Measurements from ENCODE around the gene MTMR12.
"Not testable (repeated sequence)": the region's sequence is repeated elsewhere in the genome, so short reads cannot be mapped to it uniquely, and the experiment has no call there.

The MTMR12 gene

DNA sequence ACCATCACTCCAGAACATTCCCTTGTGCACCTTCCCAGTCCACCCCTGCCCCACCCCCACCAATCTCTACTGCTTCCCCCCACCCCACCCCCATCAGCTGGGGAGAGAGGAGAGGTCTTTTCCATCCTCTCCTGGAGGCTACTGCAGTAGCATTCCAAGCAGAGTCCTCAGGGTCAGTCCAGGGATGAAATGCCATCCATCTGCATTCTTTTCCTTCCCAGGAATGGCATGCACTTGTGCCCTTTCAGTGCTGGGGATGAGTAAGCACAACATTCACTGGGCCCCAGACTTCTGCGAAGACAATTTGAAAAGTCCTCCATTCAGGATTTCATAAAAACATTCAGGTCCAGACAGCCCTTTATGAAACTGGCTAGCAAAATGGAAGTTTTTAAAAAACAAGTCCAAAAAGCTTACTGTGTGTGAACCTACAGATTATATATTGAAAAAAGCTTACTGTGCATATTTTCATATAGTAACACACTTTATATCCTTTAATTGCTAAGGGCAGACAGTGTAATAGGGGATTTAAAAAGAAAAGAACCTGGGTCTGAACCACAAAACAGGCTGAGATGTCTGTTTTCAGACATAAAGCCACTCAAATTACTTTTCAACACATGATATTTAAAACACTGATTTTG, 88.6 kb downstream of the MTMR12 start:
- Histone ChIP-seq H2BK15ac (ENCODE audit: low read length) (no peak overlapping the region), H3K18ac (ENCODE audit: low read length) (no peak overlapping the region), H2BK5ac (ENCODE audit: low read length) (no peak overlapping the region), H3K79me1 (ENCODE audit: low read depth, low read length) (peaks cover 3% of the 10 kb centered on the region), H3K4me2 (ENCODE audit: insufficient read depth, low read length, poor library complexity, severe bottlenecking) (no peak overlapping the region), H4K91ac (ENCODE audit: low read depth, low read length, poor library complexity) (no peak overlapping the region), H3K9ac (ENCODE audit: low read depth, low read length, poor library complexity) (no peak overlapping the region), H3K4me3 (ENCODE audit: low read length in 2 of 2) (no peak overlapping the region), H3K4ac (ENCODE audit: low read length) (no peak overlapping the region), H3K9me3 (replicated peaks in 1 of 2; ENCODE audit: control insufficient read depth in 2 of 2, insufficient read depth in 1 of 2, low read depth in 1 of 2, low read length in 2 of 2) (peaks cover 0 to 2% of the 10 kb centered on the region in 2 donors), H2BK120ac (ENCODE audit: low read depth, low read length) (no peak overlapping the region), H3K4me1 (ENCODE audit: control insufficient read depth in 2 of 2, insufficient read depth in 1 of 2, low read depth in 1 of 2, low read length in 2 of 2) (peaks cover 0 to 2% of the 10 kb centered on the region in 2 donors), H3K27ac (replicated peaks; ENCODE audit: low read length) (peak overlapping the region; percentile 29), H3K36me3 (replicated peaks in 1 of 2; ENCODE audit: control insufficient read depth in 2 of 2, insufficient read depth in 2 of 2, low read length in 2 of 2) (peaks cover 2 to 24% of the 10 kb centered on the region in 2 donors), H2AFZ (ENCODE audit: low read length) (no peak overlapping the region), H3K14ac (ENCODE audit: low read length) (no peak overlapping the region), H2BK12ac (ENCODE audit: low read length) (no peak overlapping the region), H2AK5ac (ENCODE audit: low read depth, low read length) (no peak overlapping the region), H3K23ac (ENCODE audit: low read depth, low read length, poor library complexity) (no peak overlapping the region), H4K8ac (ENCODE audit: low read depth, low read length) (no peak overlapping the region), H3K27me3 (ENCODE audit: control insufficient read depth in 3 of 3, insufficient read depth in 3 of 3, low read depth in 1 of 3, low read length in 3 of 3) (no peaks in the 10 kb centered on the region)
- WGBS, 2 donors (ENCODE audit: extremely low coverage in 2 of 2, insufficient read length in 2 of 2, insufficient replicate concordance in 1 of 2): no CpG with 5 or more reads among the region's 1 CpG
- DNase-seq (ENCODE audit: low spot score): no peak

DNA sequence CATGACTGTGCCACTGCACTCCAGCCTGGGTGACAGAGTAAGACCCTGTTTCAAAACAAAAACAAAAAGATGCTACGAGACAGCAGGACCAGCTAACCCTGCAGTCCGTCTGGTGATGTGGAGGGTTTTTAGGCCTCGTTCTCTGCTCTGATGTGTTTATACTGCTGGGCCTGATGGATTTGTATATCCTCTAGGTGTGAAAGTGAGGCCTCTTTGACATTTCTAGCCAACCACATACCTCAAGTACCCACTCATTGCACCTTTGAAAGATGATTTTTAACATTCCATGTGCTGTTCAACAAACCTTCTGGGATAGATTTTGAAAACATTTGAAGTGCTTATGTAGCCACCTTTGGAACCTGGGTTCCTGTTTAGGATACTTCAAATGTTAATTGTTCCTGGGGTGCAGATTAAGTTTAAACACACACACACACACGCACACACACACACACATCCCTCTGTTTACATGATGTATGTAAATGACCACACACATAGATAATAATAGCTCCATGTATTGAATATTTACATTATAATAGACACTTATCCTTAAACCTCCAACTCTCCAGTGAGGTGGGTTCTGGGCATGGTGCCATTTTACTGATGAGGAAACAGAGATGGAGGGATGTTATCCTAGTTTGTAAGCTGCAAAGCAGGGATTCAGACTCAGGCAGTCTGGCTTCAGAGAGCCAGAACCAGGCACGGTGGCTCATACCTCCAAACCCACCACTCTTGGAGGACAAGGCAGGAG, 89.8 kb downstream of the MTMR12 start:
- no peak for DNase-seq (ENCODE audit: low spot score)
- Histone ChIP-seq H2BK5ac (ENCODE audit: low read length) (no peak overlapping the region), H4K8ac (ENCODE audit: low read depth, low read length) (no peak overlapping the region), H3K14ac (ENCODE audit: low read length) (no peak overlapping the region), H3K18ac (ENCODE audit: low read length) (no peak overlapping the region), H3K27ac (replicated peaks; ENCODE audit: low read length) (no peak overlapping the region), H2BK12ac (ENCODE audit: low read length) (no peak overlapping the region), H3K9ac (ENCODE audit: low read depth, low read length, poor library complexity) (no peak overlapping the region), H3K9me3 (replicated peaks in 1 of 2; ENCODE audit: control insufficient read depth in 2 of 2, insufficient read depth in 1 of 2, low read depth in 1 of 2, low read length in 2 of 2) (peaks cover 0 to 2% of the 10 kb centered on the region in 2 donors), H3K4ac (ENCODE audit: low read length) (no peak overlapping the region), H3K36me3 (replicated peaks in 1 of 2; ENCODE audit: control insufficient read depth in 2 of 2, insufficient read depth in 2 of 2, low read length in 2 of 2) (peaks cover 0 to 14% of the 10 kb centered on the region in 2 donors), H3K4me2 (ENCODE audit: insufficient read depth, low read length, poor library complexity, severe bottlenecking) (no peak overlapping the region), H2AK5ac (ENCODE audit: low read depth, low read length) (no peak overlapping the region), H3K79me1 (ENCODE audit: low read depth, low read length) (peaks cover 3% of the 10 kb centered on the region), H4K91ac (ENCODE audit: low read depth, low read length, poor library complexity) (no peak overlapping the region), H2BK15ac (ENCODE audit: low read length) (no peak overlapping the region), H3K23ac (ENCODE audit: low read depth, low read length, poor library complexity) (no peak overlapping the region), H3K4me1 (ENCODE audit: control insufficient read depth in 2 of 2, insufficient read depth in 1 of 2, low read depth in 1 of 2, low read length in 2 of 2) (peaks cover under 1 to 6% of the 10 kb centered on the region in 2 donors), H2BK120ac (ENCODE audit: low read depth, low read length) (no peak overlapping the region), H2AFZ (ENCODE audit: low read length) (no peak overlapping the region), H3K4me3 (ENCODE audit: low read length in 2 of 2) (no peak overlapping the region), H3K27me3 (ENCODE audit: control insufficient read depth in 3 of 3, insufficient read depth in 3 of 3, low read depth in 1 of 3, low read length in 3 of 3) (no peaks in the 10 kb centered on the region)
- WGBS, 2 donors (ENCODE audit: extremely low coverage in 2 of 2, insufficient read length in 2 of 2, insufficient replicate concordance in 1 of 2): no CpG with 5 or more reads among the region's 5 CpGs

DNA sequence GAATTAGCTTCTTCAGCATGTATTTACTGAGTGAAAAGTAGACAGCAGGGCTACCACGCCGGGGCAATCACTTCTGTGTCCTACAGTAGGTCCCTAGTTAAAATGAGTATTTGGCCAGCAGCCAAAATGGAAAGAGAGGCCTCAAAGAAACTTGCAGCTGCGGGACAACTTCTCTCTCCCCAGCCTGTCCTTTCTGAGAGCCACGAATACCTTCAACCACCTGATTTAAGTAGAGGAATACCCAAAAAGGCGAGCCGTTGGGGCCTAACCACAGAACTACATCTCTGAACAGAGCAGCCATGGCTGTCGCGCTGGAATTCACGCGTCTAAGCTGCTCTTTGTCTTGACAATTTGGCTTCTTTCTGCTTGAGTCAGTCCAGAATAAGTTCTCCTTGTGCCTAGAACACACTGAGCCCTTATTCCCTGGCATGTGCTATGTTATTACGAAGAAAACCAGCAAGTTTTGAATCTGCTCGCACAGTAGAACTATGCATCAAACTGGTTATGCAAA, 94.8 kb downstream of the MTMR12 start:
- H2BK120ac ChIP-seq (ENCODE audit: low read depth, low read length): no peak overlapping the region
- no peaks in the 10 kb centered on the region for H3K9me3 ChIP-seq (replicated peaks in 1 of 2; ENCODE audit: control insufficient read depth in 2 of 2, insufficient read depth in 1 of 2, low read depth in 1 of 2, low read length in 2 of 2)
- no peak overlapping the region for H3K23ac ChIP-seq (ENCODE audit: low read depth, low read length, poor library complexity)
- no peak overlapping the region for H2AK5ac ChIP-seq (ENCODE audit: low read depth, low read length)
- no peak overlapping the region for H3K14ac ChIP-seq (ENCODE audit: low read length)
- no peaks in the 10 kb centered on the region for H3K27me3 ChIP-seq (ENCODE audit: control insufficient read depth in 3 of 3, insufficient read depth in 3 of 3, low read depth in 1 of 3, low read length in 3 of 3)
- H3K4ac ChIP-seq (ENCODE audit: low read length): no peak overlapping the region
- no peak for DNase-seq (ENCODE audit: low spot score)
- H3K4me2 ChIP-seq (ENCODE audit: insufficient read depth, low read length, poor library complexity, severe bottlenecking): no peak overlapping the region
- H2BK15ac ChIP-seq (ENCODE audit: low read length): no peak overlapping the region
- H2AFZ ChIP-seq (ENCODE audit: low read length): peak overlapping the region; percentile 53
- no peak overlapping the region for H3K18ac ChIP-seq (ENCODE audit: low read length)
- no peak overlapping the region for H3K9ac ChIP-seq (ENCODE audit: low read depth, low read length, poor library complexity)
- peaks cover 3% of the 10 kb centered on the region for H3K79me1 ChIP-seq (ENCODE audit: low read depth, low read length)
- no peak overlapping the region for H4K91ac ChIP-seq (ENCODE audit: low read depth, low read length, poor library complexity)
- H3K27ac ChIP-seq (replicated peaks; ENCODE audit: low read length): peak overlapping the region; percentile 21
- no peak overlapping the region for H2BK12ac ChIP-seq (ENCODE audit: low read length)
- WGBS, 2 donors (ENCODE audit: extremely low coverage in 2 of 2, insufficient read length in 2 of 2, insufficient replicate concordance in 1 of 2): no CpG with 5 or more reads among the region's 12 CpGs
- H3K36me3 ChIP-seq (replicated peaks in 1 of 2; ENCODE audit: control insufficient read depth in 2 of 2, insufficient read depth in 2 of 2, low read length in 2 of 2): no peaks in the 10 kb centered on the region
- H3K4me1 ChIP-seq (ENCODE audit: control insufficient read depth in 2 of 2, insufficient read depth in 1 of 2, low read depth in 1 of 2, low read length in 2 of 2): peaks cover 3 to 4% of the 10 kb centered on the region in 2 donors
- H2BK5ac ChIP-seq (ENCODE audit: low read length): no peak overlapping the region
- no peak overlapping the region for H3K4me3 ChIP-seq (ENCODE audit: low read length in 2 of 2)
- no peak overlapping the region for H4K8ac ChIP-seq (ENCODE audit: low read depth, low read length)

DNA sequence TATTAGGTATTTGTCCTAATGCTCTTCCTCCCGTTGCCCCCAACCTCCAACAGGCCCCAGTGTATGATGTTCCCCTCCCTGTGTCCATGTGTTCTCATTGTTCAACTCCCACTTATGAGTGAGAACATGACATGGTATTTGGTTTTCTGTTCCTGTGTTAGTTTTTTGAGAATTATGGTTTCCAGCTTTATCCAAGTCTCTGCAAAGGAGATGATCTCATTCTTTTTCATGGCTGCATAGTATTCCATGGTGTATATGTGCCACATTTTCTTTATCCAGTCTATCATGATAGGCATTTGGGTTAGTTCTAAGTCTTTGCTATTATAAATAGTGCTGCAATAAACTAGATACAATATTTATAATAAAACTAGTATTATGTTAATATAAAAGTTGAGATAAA, 98.4 kb downstream of the MTMR12 start:
- WGBS, 2 donors (ENCODE audit: extremely low coverage in 2 of 2, insufficient read length in 2 of 2, insufficient replicate concordance in 1 of 2): no CpG with 5 or more reads among the region's 1 CpG
- H3K27me3 ChIP-seq (ENCODE audit: control insufficient read depth in 3 of 3, insufficient read depth in 3 of 3, low read depth in 1 of 3, low read length in 3 of 3); H3K18ac ChIP-seq (ENCODE audit: low read length); H3K4me3 ChIP-seq (ENCODE audit: low read length in 2 of 2); H3K27ac ChIP-seq (replicated peaks; ENCODE audit: low read length); H4K8ac ChIP-seq (ENCODE audit: low read depth, low read length); H3K4me1 ChIP-seq (ENCODE audit: control insufficient read depth in 2 of 2, insufficient read depth in 1 of 2, low read depth in 1 of 2, low read length in 2 of 2); H3K9me3 ChIP-seq (replicated peaks in 1 of 2; ENCODE audit: control insufficient read depth in 2 of 2, insufficient read depth in 1 of 2, low read depth in 1 of 2, low read length in 2 of 2); H2AK5ac ChIP-seq (ENCODE audit: low read depth, low read length); H4K91ac ChIP-seq (ENCODE audit: low read depth, low read length, poor library complexity); H3K23ac ChIP-seq (ENCODE audit: low read depth, low read length, poor library complexity); H3K4me2 ChIP-seq (ENCODE audit: insufficient read depth, low read length, poor library complexity, severe bottlenecking); H3K36me3 ChIP-seq (replicated peaks in 1 of 2; ENCODE audit: control insufficient read depth in 2 of 2, insufficient read depth in 2 of 2, low read length in 2 of 2); H2BK12ac ChIP-seq (ENCODE audit: low read length); H3K4ac ChIP-seq (ENCODE audit: low read length); H2BK15ac ChIP-seq (ENCODE audit: low read length); H2AFZ ChIP-seq (ENCODE audit: low read length); H3K9ac ChIP-seq (ENCODE audit: low read depth, low read length, poor library complexity); H2BK120ac ChIP-seq (ENCODE audit: low read depth, low read length); DNase-seq (ENCODE audit: low spot score); H3K14ac ChIP-seq (ENCODE audit: low read length); H3K79me1 ChIP-seq (ENCODE audit: low read depth, low read length); H2BK5ac ChIP-seq (ENCODE audit: low read length): not testable (repeated sequence)

All from neuronal stem cell (in vitro differentiated cells).